K562 (cell line): Measurements from ENCODE around the gene TRIM65. TPM values are rescaled to one million over a fixed set of nuclear protein-coding genes. Genes with fewer than 3 reads are reported as not detected.
A peak's percentile ranks its signal among the peaks of the same experiment; 100 is the strongest.

ENCODE experiments used
- CEBPG ChIP-seq, 3 experiments: fragments of 200-800 bp in 1 of 3; sonication (Bioruptor generic) in 1 of 3; sonication (generic) in 1 of 3; formaldehyde crosslinking in 1 of 3; IDR thresholded peaks in 2 of 3; conservative IDR thresholded peaks in 1 of 3; 2 replicates each; pipeline versions ENCODE4 v1.6.1 to v1.8.0; 2016 to 2022; ENCODE audit warnings: missing compliant biosample characterization in 2 of 3, missing genetic modification characterization in 2 of 3, mild to moderate bottlenecking in 1 of 3, missing genetic modification reagents in 1 of 3
- CUX1 ChIP-seq: fragments of 200-800 bp; sonication (Bioruptor generic); IDR thresholded peaks from 2 replicates; pipeline ENCODE4 v1.6.1; 2016; ENCODE audit warnings: missing genetic modification characterization, missing compliant biosample characterization
- LARP7 ChIP-seq: fragments of 450-650 bp; IDR thresholded peaks from 2 replicates; pipeline ENCODE4 v1.6.1; 2016
- PKNOX1 ChIP-seq: fragments of 450-650 bp; IDR thresholded peaks from 2 replicates; pipeline ENCODE4 v1.6.1; 2016
- POLR2H ChIP-seq: IDR thresholded peaks from 2 replicates; pipeline ENCODE4 v1.6.1; 2016; ENCODE audit warnings: missing genetic modification characterization, low read depth, mild to moderate bottlenecking, control low read depth, missing compliant biosample characterization, moderate library complexity
- RBM25 ChIP-seq: fragments of 200-400 bp; formaldehyde crosslinking; IDR thresholded peaks from 2 replicates; pipeline ENCODE4 v1.6.1; 2018; ENCODE audit warnings: low read length, low read depth, moderate library complexity; ENCODE audit not compliant: severe bottlenecking
- RREB1 ChIP-seq: fragments of 250-450 bp; sonication (Bioruptor Pico); IDR thresholded peaks from 2 replicates; pipeline ENCODE4 v1.4.0; 2020
- SMC3 ChIP-seq: conservative IDR thresholded peaks from 2 replicates; pipeline ENCODE4 v1.6.1; 2011; ENCODE audit warnings: low read depth, low read length, improper control_type of control experiment; ENCODE audit not compliant: insufficient read depth
- ZBTB33 ChIP-seq: sonication (generic); formaldehyde crosslinking; IDR thresholded peaks from 2 replicates; pipeline ENCODE4 v1.8.1; 2023; ENCODE audit warnings: mild to moderate bottlenecking, missing genetic modification reagents
- ZKSCAN3 ChIP-seq: fragments of 250-450 bp; sonication (Bioruptor Pico); IDR thresholded peaks from 2 replicates; pipeline ENCODE4 v1.4.0; 2020
- ZNF561 ChIP-seq: fragments of 450-650 bp; formaldehyde crosslinking; conservative IDR thresholded peaks from 2 replicates; pipeline ENCODE4 v1.4.0; 2020; ENCODE audit warnings: mild to moderate bottlenecking, moderate library complexity
- polyA plus RNA-seq, 8 experiments: library from polyadenylated mRNA; depleted of rRNA in 4 of 8; stranded (reverse) in 5 of 8; unstranded in 3 of 8; fragments of >200 nt; fragmentation: Nextera tagmentation in 2 of 8; fragmentation: Illumina TruSeq in 1 of 8; extraction: Ambion mirVana in 2 of 8; extraction: Trizol in 1 of 8; gene quantifications; 2 replicates each; pipeline versions ENCODE4 v1.2.1 to v1.2.3, GENCODE V29; 2011 to 2014; ENCODE audit warnings: inconsistent platforms in 1 of 8, missing spikeins in 1 of 8
- total RNA-seq, 7 experiments: library from RNA; depleted of rRNA in 6 of 7; stranded (reverse); fragments of >200 nt in 6 of 7; fragmentation: Illumina TruSeq in 2 of 7; extraction: Trizol in 2 of 7; gene quantifications; 2 replicates each; pipeline versions ENCODE4 v1.2.1 to v1.2.3, GENCODE V29; 2011 to 2021; ENCODE audit warnings: low replicate concordance in 1 of 7

Gene TRIM65
- total and polyA plus RNA-seq, 9 of the 15 experiments (the other 6 are each of a cell fraction or from before 2014, with no cell fraction given) = 2.8 to 45.7 (median 22.9) TPM

GRCh38 chr17:75855310-75856061 is 41.3 kb downstream of the TRIM65 start, which contains the start of gene WBP2 (continued):
- TF ChIP-seq RREB1 (CRISPR knock-in tag) (peak; percentile 85; the same call in 1 of the 2 replicates), LARP7 (peak; percentile 66; the same call in 1 of the 2 replicates), CUX1 (CRISPR knock-in tag) (no peak), ZBTB33 (peak; percentile 63; the same call in 1 of the 2 replicates), ZKSCAN3 (CRISPR knock-in tag) (no peak), SMC3 (0 out of 2 replicates have a peak, but pooled peaks have one; percentile 10), CEBPG (CRISPR knock-in tag; IDR thresholded peaks at IDR 0.05) (peak; percentile 65), CEBPG (tag; conservative IDR thresholded peaks at IDR 0.05 in 1 of 2, IDR thresholded peaks at IDR 0.05 in 1 of 2) (peak in 1 of 2 experiments; percentile 71; a peak in 3 of 4 replicates), PKNOX1 (peak; percentile 60; the same call in 1 of the 2 replicates), POLR2H (tag) (peak; percentile 93), RBM25 (no peak), ZNF561 (CRISPR knock-in tag) (no peak)
